GM19240 (cell line): ENCODE measurements around the gene IFNA5.

Experiments
- DNase-seq: peaks from one replicate; pipeline ENCODE4 v3.0.0; 2011; ENCODE audit warnings: low spot score; ENCODE audit not compliant: insufficient read length

The IFNA5 gene

GRCh38 chr9:21305213-21305612, at the start of gene IFNA5:
TSS of gene IFNA5 (minus strand) at chr9:21305313. CDS start at chr9:21305256, 57 bp downstream.
- DNase-seq, result no peak

- no peak for DNase-seq
Measured at GRCh38 chr9:21350787-21351186, 45.7 kb upstream of the IFNA5 start, which contains the start of gene IFNA6. TSS of gene IFNA6 (minus strand) at chr9:21350887. CDS start at chr9:21350887, 0 bp downstream.

- DNase-seq, result no peak
Measured at GRCh38 chr9:21348430-21348970, 43.4 kb upstream of the IFNA5 start.

- DNase-seq, result no peak
Measured at GRCh38 chr9:21340735-21341134, 35.6 kb upstream of the IFNA5 start.

- DNase-seq, result no peak
Measured at GRCh38 chr9:21336457-21336856, 31.3 kb upstream of the IFNA5 start.

- peak; percentile 70 for DNase-seq
Measured at GRCh38 chr9:21334701-21335632, 29.9 kb upstream of the IFNA5 start, which contains the start of gene KLHL9. TSS of gene KLHL9 (minus strand) at chr9:21335404. CDS start at chr9:21334859, 545 bp downstream.

GRCh38 chr9:21333226-21333625, 28.1 kb upstream of the IFNA5 start:
- no peak for DNase-seq

- DNase-seq, result no peak
Measured at GRCh38 chr9:21331676-21332402, 26.7 kb upstream of the IFNA5 start.

- DNase-seq, result peak; percentile 8
Measured at GRCh38 chr9:21326526-21327139, 21.5 kb upstream of the IFNA5 start.

GRCh38 chr9:21324047-21324446, 18.9 kb upstream of the IFNA5 start:
- DNase-seq, result no peak

- DNase-seq, result no peak
Measured at GRCh38 chr9:21322911-21323461, 17.9 kb upstream of the IFNA5 start.

GRCh38 chr9:21320465-21320864, 15.4 kb upstream of the IFNA5 start:
- DNase-seq, result no peak

GRCh38 chr9:21317956-21318923, 13.1 kb upstream of the IFNA5 start:
- DNase-seq, result no peak

GRCh38 chr9:21316860-21317259, 11.7 kb upstream of the IFNA5 start:
- DNase-seq, result no peak

- no peak for DNase-seq
Measured at GRCh38 chr9:21316032-21316842, 11.1 kb upstream of the IFNA5 start.

GRCh38 chr9:21314152-21314551, 9.0 kb upstream of the IFNA5 start:
- no peak for DNase-seq

- no peak for DNase-seq
Measured at GRCh38 chr9:21311889-21312288, 6.8 kb upstream of the IFNA5 start.

- DNase-seq, result no peak
Measured at GRCh38 chr9:21295992-21296391, 9.1 kb downstream of the IFNA5 start.

GRCh38 chr9:21294904-21295538, 10.1 kb downstream of the IFNA5 start:
- DNase-seq, result no peak
